OCI-LY7 (cell line): ENCODE results near the gene BCL2L12.

Source experiments
- CTCF ChIP-seq: fragments of 200-600 bp; sonication (generic); conservative IDR thresholded peaks from 2 replicates; pipeline ENCODE4 v1.5.1; 2014; ENCODE audit warnings: mild to moderate bottlenecking, antibody characterized with exemption, low read length, moderate library complexity, mixed read lengths
- EZH2phosphoT487 ChIP-seq: fragments of 200-600 bp; sonication (generic); IDR thresholded peaks from 2 replicates; pipeline ENCODE4 v1.6.1; 2018; ENCODE audit warnings: low read depth, borderline replicate concordance, mild to moderate bottlenecking, mixed run types, antibody characterized with exemption, low read length, moderate library complexity, mixed read lengths

- TF ChIP-seq CTCF (no peak), EZH2phosphoT487 (no peak)
These were observed 5.3 kb upstream of the BCL2L12 start for GRCh38 chr19:49660338-49660961.
